IMR-90 (cell line): ENCODE results near the gene DSG3. TPM values are rescaled to one million over a fixed set of nuclear protein-coding genes. Genes with fewer than 3 reads are reported as not detected.

Experiments
- ATAC-seq: fragments of 200-7000 bp; cut with Tn5 transposase; 2 replicates; pipeline ENCODE4 v1.9.1; 2020; ENCODE audit warnings: low read depth, mild to moderate bottlenecking, moderate library complexity
- BruUV-seq: library from RNA; stranded (reverse); fragments of 400-500 nt; replicated peaks from 2 replicates; lab custom pipeline; 2021; lab: Mats Ljungman, UMichigan
- CTCF ChIA-PET: fragments of 300-600 bp; formaldehyde crosslinking; extraction: SDS; loops from one replicate; lab custom pipeline; 2021; ENCODE audit warnings: antibody characterized with exemption; lab: Yijun Ruan, JAX
- POLR2A ChIA-PET: fragments of 300-600 bp; sonication (Branson Sonifier 250); formaldehyde crosslinking; loops from one replicate; lab custom pipeline; 2022; ENCODE audit warnings: antibody characterized with exemption; ENCODE audit not compliant: unreplicated experiment; lab: Charles Lee
- DNase-seq: peaks from one replicate; pipeline ENCODE4 v3.0.0; 2013
- H2AFZ ChIP-seq: replicated peaks from 2 replicates; pipeline ENCODE3; 2013; ENCODE audit warnings: low read length, mild to moderate bottlenecking; ENCODE audit not compliant: poor library complexity
- H2AK5ac ChIP-seq: 2 replicates; pipeline ENCODE4 v1.6.1; 2013; ENCODE audit warnings: low read depth, low read length, inconsistent platforms
- H2AK9ac ChIP-seq: replicated peaks from 2 replicates; pipeline ENCODE3; 2013; ENCODE audit warnings: mild to moderate bottlenecking, low read depth, low read length, moderate library complexity; ENCODE audit not compliant: poor library complexity
- H2BK120ac ChIP-seq: 2 replicates; pipeline ENCODE4 v1.6.1; 2013; ENCODE audit warnings: low read depth, low read length, inconsistent platforms
- H2BK15ac ChIP-seq: 3 replicates; pipeline ENCODE4 v1.6.1; 2013; ENCODE audit warnings: low read depth, low read length, inconsistent platforms
- H2BK20ac ChIP-seq: 2 replicates; pipeline ENCODE4 v1.6.1; 2013; ENCODE audit warnings: low read depth, mild to moderate bottlenecking, inconsistent platforms, low read length, moderate library complexity
- H2BK5ac ChIP-seq: 2 replicates; pipeline ENCODE4 v1.6.1; 2013; ENCODE audit warnings: mild to moderate bottlenecking, low read depth, low read length, inconsistent platforms; ENCODE audit not compliant: poor library complexity, severe bottlenecking
- H3K14ac ChIP-seq: replicated peaks from 2 replicates; pipeline ENCODE4 v1.6.1; 2013; ENCODE audit warnings: low read depth, low read length, inconsistent platforms
- H3K18ac ChIP-seq: 2 replicates; pipeline ENCODE4 v1.6.1; 2013; ENCODE audit warnings: low read depth, low read length, control low read depth
- H3K23ac ChIP-seq: 2 replicates; pipeline ENCODE4 v1.6.1; 2013; ENCODE audit warnings: low read depth, low read length, inconsistent platforms
- H3K27ac ChIP-seq: 2 replicates; pipeline ENCODE4 v1.5.1; 2013; ENCODE audit warnings: mild to moderate bottlenecking, control low read depth, low read length; ENCODE audit not compliant: insufficient read depth
- H3K27me3 ChIP-seq: 2 replicates; pipeline ENCODE4 v1.6.1; 2013; ENCODE audit warnings: low read length; ENCODE audit not compliant: control insufficient read depth, insufficient read depth
- H3K36me3 ChIP-seq: 2 replicates; pipeline ENCODE4 v1.6.1; 2013; ENCODE audit warnings: low read length, mixed read lengths; ENCODE audit not compliant: control insufficient read depth, insufficient read depth
- H3K4ac ChIP-seq: 2 replicates; pipeline ENCODE4 v1.6.1; 2013; ENCODE audit warnings: low read depth, low read length, inconsistent platforms
- H3K4me1 ChIP-seq: 2 replicates; pipeline ENCODE4 v1.6.1; 2013; ENCODE audit warnings: low read length, mixed read lengths; ENCODE audit not compliant: control insufficient read depth, insufficient read depth
- H3K4me2 ChIP-seq: 2 replicates; pipeline ENCODE4 v1.6.1; 2013; ENCODE audit warnings: low read depth, mild to moderate bottlenecking, control low read depth, low read length, moderate library complexity
- H3K4me3 ChIP-seq: 2 replicates; pipeline ENCODE4 v1.5.1; 2013; ENCODE audit warnings: low read depth, mild to moderate bottlenecking, control low read depth, low read length, moderate library complexity; ENCODE audit not compliant: insufficient read depth
- H3K56ac ChIP-seq: 2 replicates; pipeline ENCODE4 v1.6.1; 2013; ENCODE audit warnings: low read length, inconsistent platforms; ENCODE audit not compliant: insufficient read depth; ENCODE audit errors: extremely low read depth
- H3K79me1 ChIP-seq, 2 experiments: 2 replicates each; pipeline ENCODE4 v1.6.1; 2013; ENCODE audit warnings: low read length in 2 of 2, inconsistent platforms in 1 of 2, low read depth in 1 of 2
- H3K9ac ChIP-seq: 2 replicates; pipeline ENCODE4 v1.6.1; 2013; ENCODE audit warnings: low read depth, low read length, control low read depth
- H3K9me1 ChIP-seq: 2 replicates; pipeline ENCODE4 v1.6.1; 2013; ENCODE audit warnings: low read length, inconsistent platforms; ENCODE audit not compliant: insufficient read depth
- H3K9me3 ChIP-seq: 2 replicates; pipeline ENCODE4 v1.6.1; 2013; ENCODE audit warnings: low read length; ENCODE audit not compliant: control insufficient read depth, insufficient read depth
- H4K20me1 ChIP-seq: 2 replicates; pipeline ENCODE4 v1.6.1; 2013; ENCODE audit warnings: low read length, inconsistent platforms; ENCODE audit not compliant: insufficient read depth
- H4K5ac ChIP-seq: 2 replicates; pipeline ENCODE4 v1.6.1; 2013; ENCODE audit warnings: mild to moderate bottlenecking, low read depth, low read length, control low read depth
- H4K8ac ChIP-seq, 2 experiments: 2 replicates each; pipeline ENCODE4 v1.6.1; 2013; ENCODE audit warnings: low read depth in 2 of 2, low read length in 2 of 2, control low read depth in 1 of 2, inconsistent platforms in 1 of 2
- H4K91ac ChIP-seq: 2 replicates; pipeline ENCODE4 v1.6.1; 2013; ENCODE audit warnings: low read depth, low read length, inconsistent platforms; ENCODE audit not compliant: insufficient read depth
- BHLHE40 ChIP-seq: fragments of 150-350 bp; IDR thresholded peaks from 2 replicates; pipeline ENCODE4 v1.6.1; 2016; ENCODE audit warnings: mild to moderate bottlenecking, low read depth, low read length
- CEBPB ChIP-seq: IDR thresholded peaks from 2 replicates; pipeline ENCODE4 v1.6.1; 2012; ENCODE audit warnings: low read depth, low read length, improper control_type of control experiment
- CHD1 ChIP-seq: IDR thresholded peaks from 2 replicates; pipeline ENCODE4 v1.6.1; 2012; ENCODE audit warnings: low read depth, low read length, improper control_type of control experiment
- CTCF ChIP-seq: conservative IDR thresholded peaks from 2 replicates; pipeline ENCODE4 v1.5.1; 2012; ENCODE audit warnings: mild to moderate bottlenecking, low read depth, low read length, improper control_type of control experiment
- ELK1 ChIP-seq: fragments of 150-350 bp; IDR thresholded peaks from 2 replicates; pipeline ENCODE4 v1.6.1; 2016; ENCODE audit warnings: low read depth, mild to moderate bottlenecking, low read length, moderate library complexity, borderline replicate concordance
- FOS ChIP-seq: fragments of 150-350 bp; IDR thresholded peaks from 2 replicates; pipeline ENCODE4 v1.6.1; 2016; ENCODE audit warnings: low read depth, low read length
- MAFK ChIP-seq: IDR thresholded peaks from 2 replicates; pipeline ENCODE4 v1.6.1; 2012; ENCODE audit warnings: low read depth, low read length, improper control_type of control experiment
- MAZ ChIP-seq: IDR thresholded peaks from 2 replicates; pipeline ENCODE4 v1.6.1; 2012; ENCODE audit warnings: low read depth, mild to moderate bottlenecking, low read length, improper control_type of control experiment, moderate library complexity, borderline replicate concordance
- MXI1 ChIP-seq: IDR thresholded peaks from 2 replicates; pipeline ENCODE4 v1.6.1; 2012; ENCODE audit warnings: low read depth, mild to moderate bottlenecking, low read length, moderate library complexity, borderline replicate concordance
- NFE2L2 ChIP-seq: fragments of 150-350 bp; IDR thresholded peaks from 2 replicates; pipeline ENCODE4 v1.6.1; 2016; ENCODE audit warnings: low read depth, mild to moderate bottlenecking, low read length
- POLR2A ChIP-seq: IDR thresholded peaks from 2 replicates; pipeline ENCODE4 v1.6.1; 2012; ENCODE audit warnings: mild to moderate bottlenecking, low read depth, low read length
- RAD21 ChIP-seq: IDR thresholded peaks from 2 replicates; pipeline ENCODE4 v1.6.1; 2012; ENCODE audit warnings: low read length, improper control_type of control experiment
- RCOR1 ChIP-seq: IDR thresholded peaks from 2 replicates; pipeline ENCODE4 v1.6.1; 2012; ENCODE audit warnings: mild to moderate bottlenecking, low read length, improper control_type of control experiment; ENCODE audit not compliant: insufficient replicate concordance
- RFX5 ChIP-seq: IDR thresholded peaks from 2 replicates; pipeline ENCODE4 v1.8.0; 2012; ENCODE audit warnings: low read depth, mild to moderate bottlenecking, low read length, moderate library complexity
- SMC3 ChIP-seq: fragments of 150-350 bp; IDR thresholded peaks from 2 replicates; pipeline ENCODE4 v1.6.1; 2016; ENCODE audit warnings: low read depth, mild to moderate bottlenecking, antibody characterized with exemption, low read length, moderate library complexity
- USF2 ChIP-seq: fragments of 150-350 bp; IDR thresholded peaks from 2 replicates; pipeline ENCODE4 v1.6.1; 2017; ENCODE audit warnings: mild to moderate bottlenecking, antibody characterized with exemption, low read length, low read depth
- whole genome bisulfite sequencing, 2 experiments: methylation state at CpG; one replicate each; pipeline versions ENCODE4 v1.1.5 to v1.1.7; 2013; ENCODE audit warnings: missing lambda C conversion rate in 2 of 2; ENCODE audit not compliant: insufficient read length in 1 of 2; ENCODE audit errors: extremely low coverage in 2 of 2; 5-methylcytosine and 5-hydroxymethylcytosine counted together
- dilution Hi-C: fragments of 300-500 bp; cut with HindIII; formaldehyde crosslinking; loops from one replicate; pipeline ENCODE4 v1.14.3; 2018; ENCODE audit warnings: low sequenced_read_pairs; ENCODE audit not compliant: unreplicated experiment
- in situ Hi-C: fragments of 300-500 bp; cut with MboI; formaldehyde crosslinking; loops from 3 replicates; pipeline ENCODE4 v1.14.3; 2019; ENCODE audit warnings: low sequenced_read_pairs, inconsistent platforms, mixed read lengths
- intact Hi-C: fragments of 100-400 bp; cut with micrococcal nuclease; formaldehyde crosslinking; loops from 2 replicates; pipeline ENCODE4 v1.10.0; 2022
- polyA plus RNA-seq, 3 experiments: library from polyadenylated mRNA; depleted of rRNA; stranded (reverse); fragments of >200 nt; gene quantifications; 2 replicates each; pipeline ENCODE4 v1.2.3, GENCODE V29; 2012; ENCODE audit warnings: low replicate concordance in 1 of 3
- total RNA-seq: library from RNA; depleted of rRNA; stranded (reverse); fragments of >200 nt; gene quantifications from 2 replicates; pipeline ENCODE4 v1.2.3, GENCODE V29; 2012

Gene DSG3
- total and polyA plus RNA-seq, 2 of the 4 experiments (the other 2 are of a cell fraction) = not detected

- Histone ChIP-seq H3K27ac (no peak overlapping the region), H3K9me1 (no peaks in the 10 kb centered on the region), H3K4ac (no peak overlapping the region), H3K9me3 (peaks cover 2% of the 10 kb centered on the region), H3K79me1 (no peaks in the 10 kb centered on the region), H4K91ac (no peak overlapping the region), H2BK120ac (no peak overlapping the region), H3K36me3 (no peaks in the 10 kb centered on the region), H3K23ac (no peak overlapping the region), H2AK5ac (no peak overlapping the region), H2AFZ (no peak overlapping the region), H4K20me1 (no peaks in the 10 kb centered on the region), H3K4me3 (no peak overlapping the region), H3K18ac (no peak overlapping the region), H2BK5ac (no peak overlapping the region), H4K8ac (no peak overlapping the region), H3K4me2 (no peak overlapping the region), H3K14ac (no peak overlapping the region), H2AK9ac (no peak overlapping the region), H3K56ac (no peak overlapping the region), H3K4me1 (no peaks in the 10 kb centered on the region), H3K27me3 (no peaks in the 10 kb centered on the region), H2BK15ac (no peak overlapping the region), H3K9ac (no peak overlapping the region), H4K5ac (no peak overlapping the region), H2BK20ac (no peak overlapping the region)
- in situ Hi-C loops = no loop called here
- no peak for TF ChIP-seq RCOR1
- no peak for TF ChIP-seq CTCF
- TF ChIP-seq CHD1 = no peak
- no peak for TF ChIP-seq RAD21
- no peak for TF ChIP-seq NFE2L2
- no peak for TF ChIP-seq ELK1
- TF ChIP-seq MAZ = no peak
- TF ChIP-seq MAFK = no peak
- no peak for TF ChIP-seq RFX5
- TF ChIP-seq CEBPB = no peak
- no peak for TF ChIP-seq MXI1
- TF ChIP-seq USF2 = no peak
- TF ChIP-seq POLR2A = no peak
- TF ChIP-seq SMC3 = no peak
- TF ChIP-seq FOS = no peak
- TF ChIP-seq BHLHE40 = no peak
- ChIA-PET POLR2A (no interaction called here), CTCF (interaction anchor here (0.6 kb wide), 1 partner anchor 319 kb away, joined by 3 read pairs; no protein-coding TSS in a partner anchor)
- 80% methylated on average over 1 of the region's 4 CpGs; no CpG with 5 or more reads in 1 of the 2 experiments for WGBS, 2 experiments
- BruUV-seq = no TSS peak
- ATAC-seq (no peak), DNase-seq (no peak)
- dilution Hi-C loops = no loop called here
- intact Hi-C loops = no loop called here
Observed at GRCh38 chr18:31430072-31430471, 17.5 kb upstream of the DSG3 start.
